ENCODE results near the gene DIRAS1. TPM values are rescaled to one million over a fixed set of nuclear protein-coding genes. Genes with fewer than 3 reads are reported as not detected.

DIRAS1 gene
- total and polyA plus RNA-seq, 2 of the 8 experiments (the other 6 are each of a cell fraction or from before 2014, with no cell fraction given) = 20.2 to 22.3 TPM

GRCh38 chr19:2676823-2677222, 44.3 kb downstream of the DIRAS1 start:
- ChIA-PET POLR2A (ENCODE audit: partially characterized antibody) (interaction anchor here (0.5 to 1.4 kb wide), 2 partner anchors 9 to 48 kb away, joined by 3 to 4 read pairs; no protein-coding TSS in a partner anchor), CTCF (ENCODE audit: partially characterized antibody) (interaction anchor here (0.6 to 1.6 kb wide), 4 partner anchors 15 to 167 kb away, joined by 3 to 6 read pairs (median 4); no protein-coding TSS in a partner anchor)
- 83% methylated on average over 12 of the region's 12 CpGs; no CpG with 5 or more reads in 1 of the 2 experiments for WGBS, 2 experiments (ENCODE audit: extremely low coverage in 1 of 2, insufficient coverage in 1 of 2, insufficient read length in 1 of 2, insufficient replicate concordance in 2 of 2, low coverage in 1 of 2, low lambda C conversion rate in 2 of 2, missing lambda C conversion rate in 1 of 2)
- H4K91ac ChIP-seq (replicated peaks; ENCODE audit: insufficient read length, low read length) = no peak overlapping the region
- peaks cover 5 to 10% (median 6%) of the 10 kb centered on the region in 4 experiments for H3K4me1 ChIP-seq (replicated peaks in 1 of 4; ENCODE audit: control insufficient read depth in 3 of 4, insufficient read depth in 4 of 4, low read length in 3 of 4)
- H3K4me2 ChIP-seq (ENCODE audit: insufficient read depth in 1 of 2, low read depth in 2 of 2, low read length in 2 of 2) = no peak overlapping the region
- H2AFZ ChIP-seq (ENCODE audit: low read length) = no peak overlapping the region
- no peak overlapping the region for H2BK12ac ChIP-seq (ENCODE audit: low read depth, low read length)
- H2AK5ac ChIP-seq (ENCODE audit: low read depth, low read length) = no peak overlapping the region
- no peaks in the 10 kb centered on the region for H3K9me3 ChIP-seq (ENCODE audit: insufficient read depth in 2 of 2, low read depth in 1 of 2, low read length in 1 of 2)
- no peaks in the 10 kb centered on the region for H3K79me2 ChIP-seq (ENCODE audit: control insufficient read depth in 1 of 2, insufficient read depth in 2 of 2, low read length in 2 of 2)
- H3K4me3 ChIP-seq (ENCODE audit: extremely low read depth in 1 of 4, insufficient read depth in 2 of 4, low read depth in 3 of 4, low read length in 4 of 4) = no peak overlapping the region
- H2BK5ac ChIP-seq (ENCODE audit: low read depth, low read length) = no peak overlapping the region
- no peak overlapping the region for H2BK120ac ChIP-seq (replicated peaks; ENCODE audit: low read depth, low read length)
- no peak overlapping the region for H2BK20ac ChIP-seq (ENCODE audit: low read length)
- no peaks in the 10 kb centered on the region; a peak in 2 of 7 replicates for H3K27me3 ChIP-seq (replicated peaks in 1 of 4; ENCODE audit: control insufficient read depth in 3 of 4, extremely low read depth in 1 of 4, insufficient read depth in 3 of 4, low read length in 3 of 4)
- no peak overlapping the region for H3K18ac ChIP-seq (ENCODE audit: extremely low read depth, low read length)
- H3K56ac ChIP-seq (replicated peaks; ENCODE audit: insufficient read length, low read depth, low read length) = no peak overlapping the region
- no peak overlapping the region for H3K23ac ChIP-seq (ENCODE audit: insufficient read length)
- H3K9ac ChIP-seq (replicated peaks in 1 of 4; ENCODE audit: extremely low read depth in 1 of 4, low read depth in 3 of 4, low read length in 3 of 4) = no peak overlapping the region
- peaks cover 1 to 3% of the 10 kb centered on the region in 2 experiments for H4K20me1 ChIP-seq (replicated peaks in 1 of 2; ENCODE audit: control insufficient read depth in 1 of 2, insufficient read depth in 2 of 2, low read length in 2 of 2)
- no peak for DNase-seq (ENCODE audit: low read depth in 1 of 2, low spot score in 2 of 2)
- H3K23me2 ChIP-seq (ENCODE audit: low read depth, low read length) = no peaks in the 10 kb centered on the region
- FAIRE-seq = no peak
- H3K4ac ChIP-seq (replicated peaks; ENCODE audit: insufficient read length, low read depth, low read length) = no peak overlapping the region
- H3K36me3 ChIP-seq (ENCODE audit: control insufficient read depth in 2 of 4, insufficient read depth in 4 of 4, low read length in 3 of 4) = no peaks in the 10 kb centered on the region
- no peak overlapping the region for H3K14ac ChIP-seq (ENCODE audit: insufficient read length)
- H2BK15ac ChIP-seq (ENCODE audit: low read length) = no peak overlapping the region
- H3K27ac ChIP-seq (ENCODE audit: low read depth, low read length) = no peak overlapping the region
- no peak overlapping the region for H4K8ac ChIP-seq (ENCODE audit: extremely low read depth, insufficient read depth, low read length)
- H3K79me1 ChIP-seq (ENCODE audit: low read depth, low read length) = no peaks in the 10 kb centered on the region
- no peak overlapping the region for H4K5ac ChIP-seq (ENCODE audit: insufficient read length, low read depth, low read length)
- TF ChIP-seq CEBPB (IDR thresholded peaks at IDR 0.05; ENCODE audit: low read depth, low read length) (no peak), JUN (IDR thresholded peaks at IDR 0.05; ENCODE audit: low read depth, low read length) (no peak), CBX5 (IDR thresholded peaks at IDR 0.05; ENCODE audit: low read depth, low read length) (no peak), GABPA (IDR thresholded peaks at IDR 0.05; ENCODE audit: borderline replicate concordance, insufficient read depth, low read length) (no peak), EZH2 (IDR thresholded peaks at IDR 0.05; ENCODE audit: low read depth, low read length, severe bottlenecking) (no peak), NANOG (IDR thresholded peaks at IDR 0.05; ENCODE audit: insufficient read depth, low read depth, low read length, poor library complexity, severe bottlenecking) (no peak), CHD2 (IDR thresholded peaks at IDR 0.05; ENCODE audit: low read length) (no peak), SAP30 (IDR thresholded peaks at IDR 0.05; ENCODE audit: insufficient read depth, insufficient replicate concordance, low read length) (no peak), CBX8 (IDR thresholded peaks at IDR 0.05; ENCODE audit: borderline replicate concordance, low read depth, low read length) (no peak), GTF2F1 (IDR thresholded peaks at IDR 0.05; ENCODE audit: borderline replicate concordance, low read depth, low read length) (no peak), KDM1A (IDR thresholded peaks at IDR 0.05; ENCODE audit: borderline replicate concordance, low read length) (no peak)
- TF ChIP-seq, protein P1, sequence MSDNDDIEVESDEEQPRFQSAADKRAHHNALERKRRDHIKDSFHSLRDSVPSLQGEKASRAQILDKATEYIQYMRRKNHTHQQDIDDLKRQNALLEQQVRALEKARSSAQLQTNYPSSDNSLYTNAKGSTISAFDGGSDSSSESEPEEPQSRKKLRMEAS (IDR thresholded peaks at IDR 0.05) = no peak
- TF ChIP-seq, protein P2, sequence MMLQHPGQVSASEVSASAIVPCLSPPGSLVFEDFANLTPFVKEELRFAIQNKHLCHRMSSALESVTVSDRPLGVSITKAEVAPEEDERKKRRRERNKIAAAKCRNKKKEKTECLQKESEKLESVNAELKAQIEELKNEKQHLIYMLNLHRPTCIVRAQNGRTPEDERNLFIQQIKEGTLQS (IDR thresholded peaks at IDR 0.05; ENCODE audit: insufficient read depth, low read depth, low read length) = no peak

All from H1 (cell line).